CD4-positive, alpha-beta T cell treated with Interleukin-17A for 1 hour (primary cell): Measurements from ENCODE around the gene KLHDC8A.

ENCODE experiments used
- DNase-seq: peaks from one replicate; pipeline ENCODE4 v3.0.0-alpha.2; 2020

KLHDC8A gene

DNA sequence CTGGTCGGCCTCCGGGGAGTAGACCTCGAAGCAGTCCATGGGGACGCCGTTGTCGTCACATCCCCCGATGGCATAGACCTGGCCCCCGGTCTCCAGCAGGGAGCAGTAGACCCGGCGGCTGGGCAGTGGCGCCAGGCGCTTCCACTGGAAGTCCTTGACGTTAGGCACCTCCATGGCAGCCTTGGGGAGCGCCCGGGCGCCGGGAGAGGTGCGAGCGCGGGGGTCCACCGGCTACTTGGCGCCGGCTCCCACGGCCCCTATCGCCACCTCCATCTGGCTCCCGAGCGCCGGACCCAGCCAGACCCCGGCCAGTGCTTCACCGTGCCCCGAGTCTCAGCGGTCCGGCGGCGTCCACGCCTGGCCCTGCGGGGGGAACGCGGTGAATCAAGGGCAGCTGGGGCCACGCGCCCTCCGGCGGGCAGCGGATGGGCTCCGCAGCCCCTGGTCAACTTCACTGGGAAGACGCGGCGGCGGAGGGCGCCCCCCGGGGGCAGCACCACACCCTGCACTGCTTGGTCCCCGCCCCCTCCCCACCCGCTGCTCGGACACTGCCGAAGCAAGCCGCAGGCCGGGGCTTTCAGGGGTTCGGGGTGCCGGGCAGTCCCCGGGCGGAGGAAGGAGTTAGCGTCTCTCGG lies 13.2 kb downstream of the KLHDC8A start:
- DNase-seq, result no peak

DNA sequence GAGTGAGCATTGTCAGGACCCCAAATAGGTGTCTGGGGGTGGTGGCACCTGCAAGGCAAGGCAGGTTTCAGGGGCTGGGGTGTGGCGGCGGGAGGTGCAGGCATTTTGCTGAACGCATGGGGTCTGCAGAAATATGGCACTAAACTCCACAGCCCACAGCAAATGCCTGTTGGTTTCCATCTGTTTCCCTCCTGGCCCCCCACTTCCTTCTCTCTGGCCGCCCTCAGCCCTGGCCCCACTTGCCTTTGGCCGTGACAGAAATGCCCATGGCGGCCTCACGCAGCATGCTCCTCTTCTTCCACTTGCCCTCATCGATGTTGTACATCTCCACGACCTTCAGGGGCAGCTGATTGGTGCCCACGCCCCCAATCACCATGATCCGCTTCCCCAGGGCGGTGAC lies 13.7 kb downstream of the KLHDC8A start:
- no peak for DNase-seq

DNA sequence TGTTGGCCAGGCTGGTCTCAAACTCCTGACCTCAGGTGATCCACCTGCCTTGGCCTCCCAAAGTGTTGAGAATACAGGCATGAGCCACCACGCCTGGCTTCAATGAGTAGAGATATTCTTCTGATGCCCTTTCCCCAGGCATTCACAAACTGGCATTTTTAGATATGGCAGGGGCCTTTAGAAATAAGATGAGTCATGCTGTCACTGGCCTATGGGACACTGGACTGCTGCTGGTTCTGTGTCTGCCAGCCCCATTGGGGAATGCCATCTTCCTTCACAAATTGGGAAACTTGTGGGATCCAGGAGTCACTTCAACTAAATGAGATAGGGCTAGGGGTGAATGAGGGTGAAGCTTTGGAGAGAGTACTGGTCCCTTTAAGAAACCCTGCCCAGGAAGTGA lies 16.0 kb downstream of the KLHDC8A start:
- DNase-seq, result no peak

DNA sequence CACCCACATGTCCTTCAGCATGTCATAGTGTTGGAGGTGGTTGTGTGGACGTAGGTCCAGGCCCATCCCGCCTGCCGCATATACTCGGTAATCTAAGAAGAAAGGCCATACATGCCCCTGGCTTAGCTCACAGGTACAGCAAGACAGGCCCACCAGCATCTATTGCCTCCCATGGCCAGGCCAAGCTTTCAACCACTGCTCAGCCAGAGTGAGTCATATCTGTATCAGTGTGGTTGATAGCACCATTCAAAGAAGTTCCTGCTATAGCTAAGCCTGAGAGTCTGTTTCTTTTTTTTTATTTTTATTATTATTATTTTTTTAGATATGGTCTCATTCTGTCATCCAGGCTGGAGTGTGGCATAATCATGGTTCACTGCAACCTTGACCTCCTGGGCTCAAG lies 17.0 kb downstream of the KLHDC8A start:
- no peak for DNase-seq

DNA sequence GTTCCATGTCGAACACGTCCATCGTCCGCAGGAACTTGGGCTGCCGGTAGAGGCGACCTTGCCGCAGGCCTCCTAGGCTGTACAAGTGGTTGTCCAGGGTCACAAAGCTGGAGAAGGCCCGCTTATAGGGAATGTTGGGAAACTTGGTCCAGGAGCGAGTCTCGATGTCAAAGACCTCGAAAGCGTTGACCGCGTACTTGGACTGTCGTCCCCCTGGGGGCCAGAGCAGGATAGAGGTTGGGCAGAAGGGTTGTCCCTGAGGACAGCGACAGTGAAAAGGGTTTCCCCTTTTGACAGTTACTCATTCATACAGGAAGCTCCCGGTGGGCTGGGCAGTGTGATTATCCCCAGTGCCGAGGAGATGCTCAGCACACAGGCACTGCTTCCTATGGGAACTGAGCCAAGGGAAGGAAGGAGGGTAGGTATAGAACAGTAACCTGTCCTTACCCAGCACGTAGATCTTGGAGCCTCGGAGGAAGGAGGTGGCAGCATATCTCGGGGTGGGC lies 17.5 kb downstream of the KLHDC8A start:
- DNase-seq, result no peak

DNA sequence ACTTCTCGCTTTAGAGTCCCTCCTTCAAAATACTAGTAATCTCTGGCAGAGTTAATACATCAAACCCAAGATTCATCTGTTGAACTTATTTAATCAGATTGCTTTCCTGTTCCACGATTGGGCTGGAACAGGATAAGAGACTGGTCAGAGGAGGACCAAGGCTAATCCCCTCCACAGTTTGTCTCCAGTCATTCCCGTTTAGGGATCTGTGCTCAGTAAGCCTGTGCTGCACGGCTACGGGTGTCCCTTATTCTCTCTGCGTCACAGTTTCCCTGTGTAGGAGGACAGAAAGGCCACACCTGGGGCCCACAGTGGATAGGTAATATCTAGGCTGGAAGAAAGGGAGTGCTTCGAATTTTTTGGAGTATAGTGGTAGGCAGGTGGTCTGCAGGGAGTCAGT lies 18.7 kb downstream of the KLHDC8A start:
- no peak for DNase-seq

DNA sequence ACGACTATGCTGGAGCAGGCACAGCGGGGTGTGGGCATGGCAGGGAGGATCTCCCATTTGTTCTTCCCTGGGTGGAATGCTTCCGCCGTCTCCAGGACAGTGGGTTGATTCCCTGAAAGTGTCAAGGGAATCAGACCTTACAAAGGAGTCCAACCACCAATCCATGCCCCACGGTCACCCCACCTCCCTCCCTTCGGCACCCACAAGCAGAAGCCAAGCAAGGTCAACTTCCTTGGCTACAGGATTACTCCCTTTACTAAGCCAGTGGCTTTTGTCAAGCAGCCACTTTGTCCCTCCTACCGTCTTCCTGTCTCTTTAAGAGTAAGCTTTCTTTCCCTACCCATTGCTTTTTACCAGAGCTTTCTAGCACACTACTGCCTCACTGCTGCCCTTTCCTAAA lies 19.2 kb downstream of the KLHDC8A start:
- DNase-seq, result no peak

DNA sequence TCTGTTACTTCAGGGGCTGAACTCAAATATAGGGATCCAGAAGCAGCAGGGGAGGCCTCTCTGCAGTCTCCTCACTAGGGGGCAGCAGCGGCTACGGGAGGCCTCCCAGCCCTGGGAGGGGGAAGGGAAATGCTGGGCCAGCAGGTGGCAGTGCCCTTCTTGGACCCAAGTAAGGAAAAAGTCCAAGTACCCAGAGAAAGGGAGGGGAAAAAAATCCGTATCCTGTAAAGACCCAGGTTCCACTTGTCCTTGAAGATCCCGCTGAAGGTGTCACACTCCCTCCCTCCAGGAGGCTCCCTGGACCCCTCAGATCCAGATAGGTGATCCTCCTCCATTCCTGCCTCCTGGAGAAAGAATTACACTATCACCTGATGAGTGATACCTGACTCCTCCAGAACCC lies 21.0 kb downstream of the KLHDC8A start:
- peak; percentile 80 for DNase-seq

DNA sequence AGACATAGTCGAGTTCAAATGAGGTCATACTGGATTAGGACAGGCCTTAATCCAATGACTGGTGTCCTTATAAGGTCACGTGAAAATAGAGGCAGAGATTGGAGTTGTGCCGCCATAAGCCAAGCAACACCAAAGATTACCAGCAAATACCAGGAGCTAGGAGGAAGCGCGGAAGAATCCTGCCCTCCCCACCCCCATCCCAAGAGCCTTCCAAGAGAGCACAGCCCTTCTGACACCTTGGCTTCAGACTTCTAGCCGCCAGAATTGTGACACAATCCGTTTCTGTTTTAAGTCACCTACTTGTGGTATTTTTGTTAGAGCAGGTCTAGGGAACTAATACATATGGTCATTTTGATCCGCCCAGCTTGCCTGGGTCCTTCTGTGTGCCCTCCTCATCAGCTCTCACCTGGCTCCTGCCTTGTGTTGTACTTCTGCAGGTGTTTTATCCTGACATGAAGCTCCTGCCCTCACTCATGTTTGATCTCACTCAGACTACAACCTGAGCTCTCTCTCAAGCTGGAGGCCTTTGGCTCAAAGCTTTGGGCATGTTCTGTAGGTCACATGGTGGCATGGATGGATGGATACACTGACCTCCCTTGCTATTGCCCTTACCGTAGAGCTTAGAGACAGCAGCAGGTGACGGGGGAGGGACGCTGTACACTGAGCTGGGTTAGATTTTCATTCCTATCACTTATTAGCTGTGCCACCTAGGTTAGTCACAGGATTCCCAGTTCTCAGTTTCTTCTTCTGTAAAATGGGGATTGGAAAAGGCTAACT lies 24.5 kb downstream of the KLHDC8A start:
- DNase-seq, result no peak

DNA sequence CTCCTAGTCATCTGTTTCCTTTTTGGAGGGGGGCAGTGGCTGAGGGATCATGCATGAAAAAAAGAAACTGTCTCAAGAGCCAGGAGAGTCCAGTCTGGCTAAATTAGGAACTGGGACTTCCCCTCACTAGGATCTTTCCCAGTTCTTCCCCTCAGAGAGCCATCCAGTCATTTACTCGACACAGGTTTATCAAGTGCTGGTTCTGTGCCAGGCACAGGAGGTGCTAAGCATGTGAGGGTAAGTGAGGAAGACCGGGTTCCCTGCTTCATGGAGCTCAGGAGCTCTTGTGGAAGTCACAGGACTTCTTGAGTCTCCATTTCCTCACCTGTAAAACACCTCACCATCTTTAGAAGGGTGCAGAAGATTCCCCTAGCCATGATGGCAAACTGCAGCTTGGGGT lies 26.6 kb downstream of the KLHDC8A start:
- no peak for DNase-seq

DNA sequence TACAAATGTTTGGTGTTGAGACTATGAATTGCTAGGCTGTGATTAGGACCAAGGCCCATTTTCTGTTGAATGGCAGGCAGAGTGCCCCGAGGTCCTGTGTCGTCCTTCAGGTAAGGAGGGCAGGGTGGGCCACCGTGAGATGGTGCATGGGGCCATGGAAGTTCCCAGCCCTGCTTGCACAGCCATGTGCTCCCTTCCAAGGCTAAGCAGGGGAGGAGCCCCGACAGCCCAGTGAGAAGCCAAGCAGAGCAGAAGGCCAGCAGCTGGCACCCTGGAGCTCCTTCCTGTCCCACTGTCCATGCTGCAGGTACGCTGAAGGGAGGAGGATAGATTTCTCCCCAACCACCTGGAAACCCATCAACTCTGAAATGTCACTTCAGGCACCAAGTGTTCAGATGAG lies 27.0 kb downstream of the KLHDC8A start:
- DNase-seq, result no peak

DNA sequence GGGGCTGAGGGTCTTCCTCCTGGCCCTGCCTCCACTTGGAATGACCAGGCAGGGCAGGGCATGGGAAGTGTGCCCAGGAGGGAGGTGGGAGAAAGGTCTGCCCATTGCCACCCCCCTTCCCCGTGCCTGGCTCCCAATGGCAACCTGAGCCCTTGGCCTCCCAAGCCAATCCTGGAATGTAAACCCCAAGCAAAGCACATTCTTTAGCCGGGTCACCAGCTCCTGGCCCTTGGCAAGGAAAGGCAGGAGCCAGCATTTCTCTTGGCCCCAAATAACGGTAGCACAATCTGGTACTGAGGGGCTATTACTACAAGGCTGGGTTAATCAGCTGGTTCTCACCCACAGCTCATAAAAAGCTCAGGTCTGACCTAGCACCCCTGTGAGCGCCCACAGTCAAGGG lies 28.2 kb downstream of the KLHDC8A start:
- no peak for DNase-seq

DNA sequence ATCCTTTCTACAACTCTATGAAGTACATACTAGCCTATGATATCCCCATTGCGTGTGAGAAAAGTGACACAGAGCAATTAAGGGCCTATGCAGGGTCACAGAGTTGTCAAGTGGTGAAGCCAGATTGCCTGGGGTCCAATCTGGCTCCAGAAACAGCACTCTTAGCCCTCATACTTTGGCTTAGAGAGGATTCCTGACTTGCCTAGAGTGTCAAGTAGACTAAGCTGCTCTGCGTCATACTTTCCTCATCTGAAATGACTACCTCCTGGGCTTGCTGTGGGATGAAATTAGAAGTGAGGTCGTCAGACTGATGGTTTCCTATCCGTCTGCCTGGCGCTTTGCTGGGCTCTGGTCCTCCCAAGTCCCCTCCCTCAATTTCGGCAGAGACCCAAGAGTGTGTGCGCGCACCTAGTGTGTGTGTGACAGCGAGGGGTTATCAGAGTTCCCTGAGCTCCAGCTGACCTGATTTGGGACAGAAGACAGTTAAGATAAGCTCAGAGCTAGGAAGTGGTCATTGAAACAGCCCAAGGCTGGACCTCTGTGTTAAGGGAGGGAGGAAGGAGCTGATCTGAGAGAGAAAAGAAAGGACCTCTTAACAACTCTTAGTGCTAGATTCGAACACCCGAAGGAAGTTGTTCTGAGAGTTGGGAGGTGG lies 29.8 kb downstream of the KLHDC8A start:
- DNase-seq, result no peak

DNA sequence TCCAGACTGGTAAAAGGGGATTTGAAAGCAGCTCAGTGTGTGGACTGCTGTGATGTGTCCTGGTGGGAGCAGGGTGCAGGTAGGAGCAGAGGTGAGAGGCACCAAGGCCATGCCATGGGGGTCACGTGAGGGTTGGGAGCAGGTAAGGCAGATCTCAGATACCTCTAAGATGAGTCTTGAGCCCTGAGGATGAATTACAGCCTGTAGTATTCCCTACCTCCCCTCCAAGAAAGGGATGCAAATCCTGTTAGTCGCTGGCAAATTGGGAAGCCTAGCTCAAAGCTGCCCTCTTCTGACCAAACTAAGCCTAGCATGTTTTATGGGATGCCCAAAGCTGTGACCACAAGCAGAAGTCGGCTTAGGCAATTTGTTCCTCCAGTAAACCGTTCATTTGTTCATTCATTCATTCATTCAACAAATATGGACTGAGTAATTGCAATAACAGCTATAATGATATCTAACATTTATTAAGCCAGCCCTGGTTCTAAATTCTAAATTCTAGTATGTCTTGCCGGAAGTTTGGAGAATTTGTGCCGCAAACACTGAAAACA lies 31.3 kb downstream of the KLHDC8A start:
- DNase-seq, result peak; percentile 79

DNA sequence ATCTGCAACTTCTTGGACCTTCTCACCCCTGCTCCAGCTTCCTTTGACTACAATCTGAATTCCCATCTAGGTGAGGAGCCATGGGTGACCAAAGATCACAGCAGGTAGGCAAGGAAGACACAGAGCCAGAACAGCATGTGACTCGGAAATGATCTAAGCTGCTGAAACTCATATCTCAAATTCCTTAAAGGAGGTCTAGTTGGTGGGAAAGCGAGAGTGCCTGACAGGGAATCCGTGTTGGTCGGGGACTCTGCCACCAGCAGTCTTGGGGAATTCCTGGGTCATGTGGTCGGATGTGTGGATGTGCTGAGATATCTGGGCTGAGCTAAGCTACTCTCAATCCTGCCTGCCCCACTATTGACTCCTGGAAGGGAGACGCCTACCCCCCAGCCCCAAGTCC lies 31.9 kb downstream of the KLHDC8A start:
- DNase-seq, result no peak

DNA sequence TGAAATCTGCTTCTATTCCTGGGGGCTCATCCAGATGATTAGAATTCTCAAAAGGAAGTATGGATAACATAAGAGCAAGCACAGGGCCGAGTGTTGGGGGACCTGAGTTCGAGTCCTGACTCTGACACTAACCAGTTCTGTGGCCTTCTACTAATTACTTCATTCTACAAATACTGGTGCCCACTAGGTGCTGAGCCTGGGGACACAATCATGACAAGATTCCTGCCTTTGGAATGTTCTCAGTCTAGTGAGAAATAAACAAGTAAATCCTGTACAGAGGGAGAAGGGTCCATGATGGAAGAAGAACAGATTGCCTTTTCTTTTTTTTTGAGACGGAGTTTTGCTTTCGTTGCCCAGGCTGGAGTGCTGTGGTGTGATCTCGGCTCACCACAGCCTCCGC lies 32.9 kb downstream of the KLHDC8A start:
- no peak for DNase-seq

DNA sequence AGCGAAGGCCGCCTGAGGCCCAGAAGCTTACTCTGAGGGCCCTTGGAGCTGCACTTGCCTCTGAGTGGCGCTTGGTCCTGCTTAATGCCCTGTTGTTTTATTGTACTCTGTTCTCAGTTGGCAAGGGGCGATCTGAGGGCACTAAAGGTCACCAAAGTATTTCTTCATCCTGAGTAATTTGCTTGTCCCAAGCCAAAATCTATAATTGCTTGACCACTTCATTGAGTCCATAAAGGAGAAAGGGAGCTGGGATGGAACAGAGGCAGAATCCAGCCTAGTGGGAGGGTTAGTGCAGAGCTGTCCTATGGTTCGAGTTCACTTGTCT lies 34.8 kb downstream of the KLHDC8A start:
- no peak for DNase-seq

DNA sequence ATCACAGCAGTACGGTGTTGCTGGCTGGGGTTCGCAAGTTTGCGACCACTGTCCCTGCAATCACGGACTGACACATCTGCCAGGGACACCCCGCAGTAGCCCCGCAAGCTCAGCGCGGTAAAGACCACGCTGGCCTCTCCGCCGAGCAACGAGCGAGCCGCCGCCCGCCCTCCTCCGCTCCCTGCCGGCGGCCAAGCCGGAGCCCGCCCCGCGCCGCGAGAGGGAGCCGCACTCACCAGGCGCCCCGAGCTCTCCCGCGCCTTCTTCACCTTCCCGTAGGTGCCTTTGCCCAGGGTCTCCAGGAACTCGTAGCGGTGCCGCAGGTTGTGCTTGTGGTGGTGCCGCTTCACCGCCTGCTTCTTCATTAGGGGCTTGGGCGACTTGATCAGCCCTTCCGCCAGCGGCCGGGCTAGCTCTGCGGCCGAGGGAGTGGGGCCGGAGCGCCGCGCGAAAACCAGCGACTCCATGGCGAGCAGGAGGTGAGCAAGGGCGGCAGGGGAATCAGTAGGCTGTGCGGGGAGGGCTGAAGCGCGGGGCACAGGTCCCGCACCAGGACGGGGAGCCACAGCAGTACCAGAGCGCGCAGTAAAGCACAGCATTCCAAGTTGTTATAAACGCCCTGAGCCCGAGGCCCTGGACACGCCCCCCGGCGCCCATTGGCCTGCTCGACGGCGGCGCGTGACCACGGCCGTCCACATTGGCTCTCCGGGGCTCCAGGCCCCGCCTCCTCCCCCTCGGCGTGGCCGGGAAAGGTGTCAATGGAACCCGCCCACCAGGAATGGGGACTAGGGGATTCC lies 35.4 kb downstream of the KLHDC8A start, which contains the start of gene NUAK2:
Gene NUAK2, minus strand, starts transcription at position 584 of the 797 bp plus-strand sequence. Its CDS starts 117 bp downstream, at position 467.
- peak; percentile 88 for DNase-seq

DNA sequence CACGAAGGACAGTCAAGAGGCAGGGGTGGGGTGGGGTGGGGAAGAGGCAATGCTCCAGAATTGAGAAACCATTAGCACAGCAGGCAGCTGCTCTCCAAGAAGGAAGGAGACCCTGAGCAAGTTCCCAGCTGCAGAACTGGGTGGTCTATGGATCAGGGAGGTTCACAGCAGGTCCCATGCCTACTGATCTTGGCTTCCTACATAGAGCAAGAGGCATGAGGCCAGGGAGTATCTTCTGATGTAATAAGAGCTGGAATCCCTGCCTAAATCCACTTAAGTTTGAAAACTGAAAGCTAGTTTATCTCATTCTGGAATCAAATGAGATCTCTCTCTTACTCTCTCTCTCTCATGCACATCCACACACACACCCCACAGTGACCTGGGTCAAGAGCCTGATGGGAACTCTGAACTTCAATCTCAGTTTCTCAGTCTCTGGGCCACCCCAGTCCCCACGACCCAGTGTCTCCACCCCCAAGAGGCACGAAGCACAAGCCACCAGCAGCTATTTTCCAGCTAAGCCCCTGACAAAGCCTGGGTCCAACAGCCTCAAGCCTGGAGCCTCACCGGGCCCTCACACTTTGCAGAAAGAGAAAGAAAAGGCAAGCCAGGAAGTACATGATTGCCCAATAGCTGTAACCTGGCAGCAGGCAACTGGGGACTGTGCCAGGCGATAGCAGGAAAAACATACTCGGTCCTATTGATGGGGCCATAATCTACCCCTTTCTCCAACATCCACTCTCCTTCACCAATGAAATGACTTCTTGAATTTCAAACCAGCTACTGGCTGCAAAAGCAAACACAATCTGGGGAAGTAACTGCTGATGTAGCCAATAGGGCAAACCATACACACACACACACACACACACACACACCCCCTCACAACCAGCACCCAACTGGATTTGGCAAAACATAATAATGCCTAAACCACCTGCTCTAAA lies 37.4 kb downstream of the KLHDC8A start:
- DNase-seq, result peak; percentile 37

DNA sequence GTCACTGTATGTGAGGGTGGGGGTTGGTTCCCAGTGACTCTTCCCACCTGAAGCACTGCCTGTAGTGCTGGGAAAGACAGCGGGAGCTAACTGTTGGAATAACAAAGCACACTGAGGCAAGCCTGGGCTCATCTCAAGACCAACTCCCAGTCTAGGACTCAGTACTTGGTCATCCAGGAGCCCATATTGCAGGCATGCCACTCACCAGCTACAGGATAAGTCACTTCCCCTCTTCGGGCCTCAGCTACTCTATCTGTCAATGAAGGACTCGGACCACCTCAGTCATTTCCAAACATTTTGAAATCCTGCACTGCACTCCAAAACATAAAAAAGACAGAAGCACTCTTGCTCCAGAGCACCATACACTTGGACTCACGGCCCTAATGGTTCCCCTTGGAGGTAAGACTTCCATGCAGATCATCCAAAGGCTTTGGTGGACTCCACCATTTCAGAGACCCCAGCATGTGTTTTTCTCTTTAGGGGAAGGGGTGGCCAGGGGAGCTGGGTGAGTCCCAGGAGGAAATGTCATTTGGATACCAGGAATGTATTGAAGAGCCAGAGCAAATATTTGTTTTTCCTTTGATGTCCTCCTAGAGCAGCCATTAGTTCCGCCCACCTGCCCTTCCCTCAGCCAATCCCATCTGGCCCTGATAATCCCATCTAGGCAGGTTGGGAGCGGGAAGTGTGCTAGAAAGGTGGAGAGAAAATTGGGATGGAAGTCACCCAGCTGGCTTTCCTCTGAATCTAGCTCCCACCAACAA lies 38.3 kb downstream of the KLHDC8A start:
- no peak for DNase-seq
